ENCODE results near the gene MBP. TPM values are rescaled to one million over a fixed set of nuclear protein-coding genes. Genes with fewer than 3 reads are reported as not detected.

The MBP gene
- total and polyA plus RNA-seq, 2 of the 13 experiments (the other 11 are each of a cell fraction or from before 2014, with no cell fraction given), result 5.0 to 8.5 TPM

DNA sequence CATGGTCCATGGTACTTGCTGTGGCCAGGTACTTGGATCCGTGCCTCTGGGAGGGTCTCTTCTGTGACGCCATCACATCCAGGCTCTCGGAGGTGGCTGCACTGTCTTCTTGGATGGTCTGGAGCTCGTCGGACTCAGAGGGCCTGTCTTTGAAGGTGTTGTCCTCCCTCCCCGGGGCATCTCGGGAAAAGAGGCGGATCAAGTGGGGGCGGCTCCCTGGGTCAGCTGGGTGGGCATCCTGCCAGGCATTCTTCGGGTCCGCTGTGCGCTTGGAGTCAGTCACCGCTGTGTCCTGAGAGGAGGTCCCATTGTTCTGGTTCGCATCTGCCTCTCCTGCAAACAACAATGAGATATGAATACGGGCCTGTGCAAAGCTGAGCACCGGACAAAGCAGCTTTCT is 115.6 kb downstream of the MBP start:
- no TSS peak for BruUV-seq (replicated peaks)
- Histone ChIP-seq H3K27me3 (ENCODE audit: control insufficient read depth in 1 of 2, insufficient read depth in 2 of 2, low read length in 2 of 2) (no peaks in the 10 kb centered on the region), H3K9ac (ENCODE audit: insufficient read depth, low read depth, low read length) (no peak overlapping the region), H3K4me3 (replicated peaks in 1 of 3; ENCODE audit: insufficient read depth in 1 of 3, low read depth in 2 of 3, low read length in 3 of 3) (no peak overlapping the region), H3K36me3 (replicated peaks in 1 of 2; ENCODE audit: control insufficient read depth in 1 of 2, insufficient read depth in 2 of 2, low read length in 2 of 2) (no peaks in the 10 kb centered on the region; a peak in 2 of 5 replicates), H3K79me2 (ENCODE audit: insufficient read depth, low read length) (no peaks in the 10 kb centered on the region), H3K27ac (ENCODE audit: extremely low read length, insufficient read depth, low read length) (no peak overlapping the region), H3K4me1 (ENCODE audit: insufficient read depth, low read length) (no peaks in the 10 kb centered on the region), H2AFZ (ENCODE audit: low read length) (no peak overlapping the region), H4K20me1 (ENCODE audit: insufficient read depth, low read length) (no peaks in the 10 kb centered on the region), H3K9me3 (ENCODE audit: low read length) (no peaks in the 10 kb centered on the region), H3K4me2 (ENCODE audit: low read depth, low read length) (no peak overlapping the region)
- in situ Hi-C loops (cut with HindIII; ENCODE audit: extremely low pct_ligation_motif_present, low pct_unique_long_range_greater_than_20kb), result no loop called here
- ATAC-seq (no peak), DNase-seq (ENCODE audit: low spot score) (no peak), FAIRE-seq (no peak)
- 96% methylated on average over 4 of the region's 16 CpGs for WGBS (ENCODE audit: low lambda C conversion rate)
- ChIA-PET CTCF (ENCODE audit: low intra/inter-chr PET ratio, low total read pairs) (no interaction called here), POLR2A (no interaction called here)
- TF ChIP-seq HNRNPH1 (optimal IDR thresholded peaks at IDR 0.05; ENCODE audit: low read depth, low read length) (no peak), ELF4 (CRISPR knock-in tag; IDR thresholded peaks at IDR 0.05; ENCODE audit: borderline replicate concordance) (no peak), HNF1B (CRISPR knock-in tag; IDR thresholded peaks at IDR 0.05) (no peak), ZNF720 (CRISPR knock-in tag; IDR thresholded peaks at IDR 0.05) (no peak), NFE2L1 (CRISPR knock-in tag; IDR thresholded peaks at IDR 0.05; ENCODE audit: borderline replicate concordance) (no peak), TFE3 (CRISPR knock-in tag; IDR thresholded peaks at IDR 0.05) (no peak), U2AF1 (optimal IDR thresholded peaks at IDR 0.05; ENCODE audit: low read depth, low read length) (no peak), FOXA3 (CRISPR knock-in tag; IDR thresholded peaks at IDR 0.05) (no peak), SRSF9 (IDR thresholded peaks at IDR 0.05; ENCODE audit: borderline replicate concordance, insufficient read depth, low read depth, low read length, poor library complexity, severe bottlenecking) (no peak), SMARCC2 (IDR thresholded peaks at IDR 0.05) (no peak), NAIF1 (CRISPR knock-in tag; IDR thresholded peaks at IDR 0.05; ENCODE audit: borderline replicate concordance) (no peak), JUND (CRISPR knock-in tag; IDR thresholded peaks at IDR 0.05) (no peak), DZIP1 (CRISPR knock-in tag; IDR thresholded peaks at IDR 0.05) (no peak), ZMAT3 (CRISPR knock-in tag; conservative IDR thresholded peaks at IDR 0.05) (no peak), ZNF451 (CRISPR knock-in tag; IDR thresholded peaks at IDR 0.05) (no peak), ASH2L (IDR thresholded peaks at IDR 0.05; ENCODE audit: insufficient read length, low read depth, low read length) (no peak)
- intact Hi-C loops (cut with micrococcal nuclease; ENCODE audit: unreplicated experiment), result no loop called here

Measured in HepG2 (cell line).